A549 (cell line): ENCODE measurements around the gene KRTAP25-1. TPM values are rescaled to one million over a fixed set of nuclear protein-coding genes. Genes with fewer than 3 reads are reported as not detected.

Experiments
- ATAC-seq, 2 experiments: fragments of 200-7000 bp in 1 of 2; fragments of >200 bp in 1 of 2; cut with Nextera tagmentation in 1 of 2; cut with Tn5 transposase in 1 of 2; 3 replicates each; pipeline versions ENCODE4 v1.8.0 to v1.9.1; 2018 to 2020; ENCODE audit warnings: mild to moderate bottlenecking in 1 of 2, moderate library complexity in 1 of 2
- CTCF ChIA-PET: fragments of 300-600 bp; sonication (Branson Sonifier 250); formaldehyde crosslinking; extraction: SDS; loops from one replicate; lab custom pipeline; 2021; ENCODE audit warnings: antibody characterized with exemption, inconsistent platforms; lab: Yijun Ruan, JAX
- POLR2A ChIA-PET: fragments of 350-600 bp; formaldehyde crosslinking; extraction: SDS; loops from one replicate; lab custom pipeline; 2021; ENCODE audit warnings: antibody characterized with exemption, inconsistent platforms; lab: Yijun Ruan, JAX
- DNase-seq, 2 experiments: peaks; one replicate each; pipeline versions ENCODE4 v3.0.0 to v3.0.0-alpha.2; 2011 to 2016; ENCODE audit warnings: low read depth in 1 of 2, low spot score in 1 of 2
- FAIRE-seq: peaks from 2 replicates; lab custom pipeline; 2011; peaks lifted over from hg19 to GRCh38; lab: Jason Lieb, UNC
- H3K27ac ChIP-seq, 2 experiments: fragments of >200 bp; sonication (Bioruptor Twin); formaldehyde crosslinking; 3 replicates each; pipeline ENCODE4 v1.5.1; 2016 to 2017
- H3K4me1 ChIP-seq: fragments of >200 bp; sonication (Bioruptor Twin); formaldehyde crosslinking; 3 replicates; pipeline ENCODE4 v1.6.1; 2016
- H3K4me2 ChIP-seq: fragments of >200 bp; sonication (Bioruptor Twin); formaldehyde crosslinking; 3 replicates; pipeline ENCODE4 v1.6.1; 2016
- H3K4me3 ChIP-seq: fragments of >200 bp; sonication (Bioruptor Twin); formaldehyde crosslinking; 3 replicates; pipeline ENCODE4 v1.5.1; 2016
- H3K9me3 ChIP-seq: fragments of >200 bp; sonication (Bioruptor Twin); formaldehyde crosslinking; 3 replicates; pipeline ENCODE4 v1.6.1; 2016
- ATOH8 ChIP-seq: fragments of 250-450 bp; sonication (Bioruptor Pico); IDR thresholded peaks from 2 replicates; pipeline ENCODE4 v1.5.0; 2020; ENCODE audit warnings: low read depth, mild to moderate bottlenecking, moderate library complexity
- BCL3 ChIP-seq: fragments of >200 bp; sonication (Bioruptor Twin); formaldehyde crosslinking; IDR thresholded peaks from 3 replicates; pipeline ENCODE4 v1.6.1; 2016
- CHD2 ChIP-seq: fragments of 150-350 bp; IDR thresholded peaks from 2 replicates; pipeline ENCODE4 v1.6.1; 2014; ENCODE audit warnings: low read length; ENCODE audit not compliant: partially characterized antibody
- CHD4 ChIP-seq: fragments of 200-600 bp; sonication (generic); IDR thresholded peaks from 2 replicates; pipeline ENCODE4 v1.6.1; 2016; ENCODE audit warnings: antibody characterized with exemption, mild to moderate bottlenecking, borderline replicate concordance
- CTCF ChIP-seq: fragments of >200 bp; sonication (Bioruptor Twin); formaldehyde crosslinking; IDR thresholded peaks from 3 replicates; pipeline ENCODE4 v1.5.1; 2016
- EHMT2 ChIP-seq: fragments of 200-600 bp; sonication (generic); IDR thresholded peaks from 2 replicates; pipeline ENCODE4 v1.6.1; 2016; ENCODE audit warnings: antibody characterized with exemption, low read depth, mild to moderate bottlenecking, moderate library complexity
- FOSB ChIP-seq: fragments of 250-450 bp; sonication (Bioruptor Pico); IDR thresholded peaks from 2 replicates; pipeline ENCODE4 v1.5.0; 2020; ENCODE audit warnings: mild to moderate bottlenecking, moderate library complexity
- FOSL2 ChIP-seq, 2 experiments: fragments of 450-650 bp in 1 of 2; fragments of >200 bp in 1 of 2; sonication (Bioruptor Twin) in 1 of 2; formaldehyde crosslinking; IDR thresholded peaks; 2 replicates each; pipeline versions ENCODE4 v1.5.0 to v1.6.1; 2016 to 2020; ENCODE audit warnings: mild to moderate bottlenecking in 1 of 2, moderate library complexity in 1 of 2
- GATA3 ChIP-seq: IDR thresholded peaks from 2 replicates; pipeline ENCODE4 v1.6.1; 2012; ENCODE audit warnings: borderline replicate concordance
- HDAC2 ChIP-seq: fragments of 200-600 bp; sonication (generic); IDR thresholded peaks from 2 replicates; pipeline ENCODE4 v1.6.1; 2016
- HES2 ChIP-seq: fragments of >200 bp; sonication (Bioruptor Twin); formaldehyde crosslinking; IDR thresholded peaks from 2 replicates; pipeline ENCODE4 v1.6.1; 2016
- HEYL ChIP-seq: fragments of 250-450 bp; sonication (Bioruptor Pico); IDR thresholded peaks from 2 replicates; pipeline ENCODE4 v1.8.0; 2021; ENCODE audit warnings: mild to moderate bottlenecking, moderate library complexity
- HOXA7 ChIP-seq: fragments of 250-450 bp; sonication (Bioruptor Pico); IDR thresholded peaks from 2 replicates; pipeline ENCODE4 v1.5.0; 2020; ENCODE audit warnings: mild to moderate bottlenecking, moderate library complexity
- JUN ChIP-seq, 2 experiments: fragments of >200 bp; sonication (Bioruptor Twin); formaldehyde crosslinking; IDR thresholded peaks; 2 replicates in 1 of 2; 3 replicates in 1 of 2; pipeline ENCODE4 v1.6.1; 2016 to 2017
- JUNB ChIP-seq: fragments of >200 bp; sonication (Bioruptor Twin); formaldehyde crosslinking; IDR thresholded peaks from 2 replicates; pipeline ENCODE4 v1.6.1; 2016
- KDM1A ChIP-seq: fragments of 200-600 bp; sonication (generic); IDR thresholded peaks from 2 replicates; pipeline ENCODE4 v1.6.1; 2016; ENCODE audit warnings: low read depth, mild to moderate bottlenecking
- KDM5A ChIP-seq: fragments of 200-600 bp; sonication (generic); IDR thresholded peaks from 2 replicates; pipeline ENCODE4 v1.6.1; 2016; ENCODE audit warnings: antibody characterized with exemption, mild to moderate bottlenecking
- MAFK ChIP-seq: fragments of 450-650 bp; IDR thresholded peaks from 2 replicates; pipeline ENCODE4 v1.6.1; 2014; ENCODE audit not compliant: partially characterized antibody
- MAZ ChIP-seq: fragments of 150-350 bp; IDR thresholded peaks from 2 replicates; pipeline ENCODE4 v1.6.1; 2014; ENCODE audit warnings: antibody characterized with exemption, low read depth, low read length, borderline replicate concordance
- NR3C1 ChIP-seq: fragments of >200 bp; sonication (Bioruptor Twin); formaldehyde crosslinking; IDR thresholded peaks from 3 replicates; pipeline ENCODE4 v1.6.1; 2017
- RCOR1 ChIP-seq: fragments of 150-350 bp; IDR thresholded peaks from 2 replicates; pipeline ENCODE4 v1.6.1; 2014; ENCODE audit warnings: antibody characterized with exemption, low read length, low read depth
- REST ChIP-seq: fragments of 200-600 bp; sonication (generic); IDR thresholded peaks from 2 replicates; pipeline ENCODE4 v1.6.1; 2016; ENCODE audit warnings: antibody characterized with exemption, mild to moderate bottlenecking, moderate library complexity
- SREBF2 ChIP-seq: fragments of 450-650 bp; IDR thresholded peaks from 2 replicates; pipeline ENCODE4 v1.6.1; 2014; ENCODE audit warnings: mild to moderate bottlenecking, moderate library complexity
- TP53 ChIP-seq: fragments of 250-450 bp; sonication (Bioruptor Pico); IDR thresholded peaks from 2 replicates; pipeline ENCODE4 v1.5.0; 2021; ENCODE audit warnings: mild to moderate bottlenecking, moderate library complexity
- ZFP36 ChIP-seq: fragments of 450-650 bp; IDR thresholded peaks from 2 replicates; pipeline ENCODE4 v1.6.1; 2014; ENCODE audit warnings: borderline replicate concordance; ENCODE audit not compliant: partially characterized antibody
- WGBS: methylation state at CpG from one replicate; pipeline ENCODE4 v1.1.6; 2017; ENCODE audit errors: missing lambda C conversion rate; 5-methylcytosine and 5-hydroxymethylcytosine counted together
- polyA plus RNA-seq, 4 experiments: library from polyadenylated mRNA; depleted of rRNA in 3 of 4; stranded (reverse); fragments of >200 nt; fragmentation: RNase III in 1 of 4; extraction: RNeasy Plus Mini Kit Qiagen cat#74134 plus additional on column Dnase treatment in 1 of 4; gene quantifications; 2 replicates in 3 of 4; 3 replicates in 1 of 4; pipeline ENCODE4 v1.2.3, GENCODE V29; 2011 to 2017
- TF ChIP-seq, protein P1 (sequence below): IDR thresholded peaks from 2 replicates; pipeline ENCODE4 v1.6.1; 2012; ENCODE audit warnings: low read depth, borderline replicate concordance

KRTAP25-1 gene
- polyA plus RNA-seq, 2 of the 4 experiments (the other 2 are of a cell fraction), result not detected

GRCh38 chr21:30305136-30305535, 15.8 kb upstream of the KRTAP25-1 start:
- FAIRE-seq, result no peak
- no peak overlapping the region for H3K4me3 ChIP-seq
- ChIA-PET CTCF (no interaction called here), POLR2A (no interaction called here)
- WGBS, result 0% methylated on average over 1 of the region's 1 CpG
- no peak for DNase-seq
- H3K9me3 ChIP-seq, result no peaks in the 10 kb centered on the region
- H3K4me2 ChIP-seq, result no peak overlapping the region
- TF ChIP-seq ATOH8 (CRISPR knock-in tag) (no peak), HOXA7 (CRISPR knock-in tag) (no peak), SREBF2 (no peak), EHMT2 (no peak), JUNB (no peak), CHD4 (no peak), RCOR1 (no peak), GATA3 (no peak), MAFK (no peak), HDAC2 (no peak), KDM5A (no peak), CTCF (no peak)
- ATAC-seq, result no peak
- H3K4me1 ChIP-seq, result no peaks in the 10 kb centered on the region
- H3K27ac ChIP-seq, result no peak overlapping the region

DNA sequence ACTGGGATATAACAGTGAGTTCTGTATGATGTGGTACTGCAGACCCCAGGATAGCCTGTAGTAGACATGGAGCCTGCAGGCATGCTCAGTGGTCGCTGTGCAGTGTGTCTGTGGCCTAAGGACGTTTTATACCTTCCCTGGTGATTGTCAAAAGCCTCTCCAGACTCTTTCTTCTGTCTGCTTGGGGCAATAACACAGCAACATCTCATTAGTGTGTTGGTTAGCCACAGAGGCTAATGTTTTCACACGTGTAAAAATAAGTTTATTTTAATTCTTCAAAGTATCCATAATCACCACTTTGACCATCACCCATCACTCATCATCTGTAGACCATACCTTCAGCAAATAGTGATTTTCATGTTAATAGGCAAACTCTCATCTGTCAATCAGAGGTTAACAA, 6.5 kb downstream of the KRTAP25-1 start, which contains the start of gene KRTAP24-1:
Gene KRTAP24-1, minus strand, starts transcription at position 101 of the 400 bp plus-strand sequence. Its CDS starts 18 bp downstream, at position 83.
- WGBS, result 0% methylated on average over 3 of the region's 3 CpGs
- CTCF ChIA-PET, result no interaction called here

More for the DNA sequence above, 6.5 kb downstream of the KRTAP25-1 start, which contains the start of gene KRTAP24-1:
- no peak for DNase-seq
- no peak for ATAC-seq
- no peak within 1 kb of the TSS for H3K4me3 ChIP-seq
- H3K9me3 ChIP-seq, result no peaks in the 10 kb centered on the region
- H3K4me1 ChIP-seq, result no peaks in the 10 kb centered on the region
- no peak within 1 kb of the TSS for H3K27ac ChIP-seq
- no peak for FAIRE-seq
- no peak within 1 kb of the TSS for H3K4me2 ChIP-seq
- POLR2A ChIA-PET, result no interaction called here
- TF ChIP-seq ZFP36, result no peak
- no peak for TF ChIP-seq JUN (IDR thresholded peaks at IDR 0.05)
- no peak for TF ChIP-seq REST
- no peak for TF ChIP-seq FOSL2 (IDR thresholded peaks at IDR 0.05)
- TF ChIP-seq FOSL2 (CRISPR knock-in tag; IDR thresholded peaks at IDR 0.05), result no peak
- TF ChIP-seq, protein P1, sequence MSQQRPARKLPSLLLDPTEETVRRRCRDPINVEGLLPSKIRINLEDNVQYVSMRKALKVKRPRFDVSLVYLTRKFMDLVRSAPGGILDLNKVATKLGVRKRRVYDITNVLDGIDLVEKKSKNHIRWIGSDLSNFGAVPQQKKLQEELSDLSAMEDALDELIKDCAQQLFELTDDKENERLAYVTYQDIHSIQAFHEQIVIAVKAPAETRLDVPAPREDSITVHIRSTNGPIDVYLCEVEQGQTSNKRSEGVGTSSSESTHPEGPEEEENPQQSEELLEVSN, result no peak
- no peak for TF ChIP-seq BCL3
- TF ChIP-seq CHD2, result no peak
- TF ChIP-seq MAZ, result no peak
- TF ChIP-seq FOSB (CRISPR knock-in tag), result no peak
- TF ChIP-seq HES2, result no peak
- TF ChIP-seq NR3C1, result no peak
- TF ChIP-seq KDM1A, result no peak
- no peak for TF ChIP-seq TP53 (CRISPR knock-in tag)
- no peak for TF ChIP-seq GATA3
- no peak for TF ChIP-seq HEYL (CRISPR knock-in tag)
